IMR-90 (cell line): Measurements from ENCODE around the gene ELOB. TPM values are rescaled to one million over a fixed set of nuclear protein-coding genes. Genes with fewer than 3 reads are reported as not detected.

Experiments used
- ATAC-seq: fragments of 200-7000 bp; cut with Tn5 transposase; 2 replicates; pipeline ENCODE4 v1.9.1; 2020; ENCODE audit warnings: low read depth, mild to moderate bottlenecking, moderate library complexity
- BruUV-seq: library from RNA; stranded (reverse); fragments of 400-500 nt; replicated peaks from 2 replicates; lab custom pipeline; 2021; lab: Mats Ljungman, UMichigan
- CTCF ChIA-PET: fragments of 300-600 bp; formaldehyde crosslinking; extraction: SDS; loops from one replicate; lab custom pipeline; 2021; ENCODE audit warnings: antibody characterized with exemption; lab: Yijun Ruan, JAX
- POLR2A ChIA-PET: fragments of 300-600 bp; sonication (Branson Sonifier 250); formaldehyde crosslinking; loops from one replicate; lab custom pipeline; 2022; ENCODE audit warnings: antibody characterized with exemption; ENCODE audit not compliant: unreplicated experiment; lab: Charles Lee
- DNase-seq: peaks from one replicate; pipeline ENCODE4 v3.0.0; 2013
- H2AFZ ChIP-seq: replicated peaks from 2 replicates; pipeline ENCODE3; 2013; ENCODE audit warnings: low read length, mild to moderate bottlenecking; ENCODE audit not compliant: poor library complexity
- H2AK5ac ChIP-seq: 2 replicates; pipeline ENCODE4 v1.6.1; 2013; ENCODE audit warnings: low read depth, low read length, inconsistent platforms
- H2AK9ac ChIP-seq: replicated peaks from 2 replicates; pipeline ENCODE3; 2013; ENCODE audit warnings: mild to moderate bottlenecking, low read depth, low read length, moderate library complexity; ENCODE audit not compliant: poor library complexity
- H2BK120ac ChIP-seq: 2 replicates; pipeline ENCODE4 v1.6.1; 2013; ENCODE audit warnings: low read depth, low read length, inconsistent platforms
- H2BK15ac ChIP-seq: 3 replicates; pipeline ENCODE4 v1.6.1; 2013; ENCODE audit warnings: low read depth, low read length, inconsistent platforms
- H2BK20ac ChIP-seq: 2 replicates; pipeline ENCODE4 v1.6.1; 2013; ENCODE audit warnings: low read depth, mild to moderate bottlenecking, inconsistent platforms, low read length, moderate library complexity
- H2BK5ac ChIP-seq: 2 replicates; pipeline ENCODE4 v1.6.1; 2013; ENCODE audit warnings: mild to moderate bottlenecking, low read depth, low read length, inconsistent platforms; ENCODE audit not compliant: poor library complexity, severe bottlenecking
- H3K14ac ChIP-seq: replicated peaks from 2 replicates; pipeline ENCODE4 v1.6.1; 2013; ENCODE audit warnings: low read depth, low read length, inconsistent platforms
- H3K18ac ChIP-seq: 2 replicates; pipeline ENCODE4 v1.6.1; 2013; ENCODE audit warnings: low read depth, low read length, control low read depth
- H3K23ac ChIP-seq: 2 replicates; pipeline ENCODE4 v1.6.1; 2013; ENCODE audit warnings: low read depth, low read length, inconsistent platforms
- H3K27ac ChIP-seq: 2 replicates; pipeline ENCODE4 v1.5.1; 2013; ENCODE audit warnings: mild to moderate bottlenecking, control low read depth, low read length; ENCODE audit not compliant: insufficient read depth
- H3K27me3 ChIP-seq: 2 replicates; pipeline ENCODE4 v1.6.1; 2013; ENCODE audit warnings: low read length; ENCODE audit not compliant: control insufficient read depth, insufficient read depth
- H3K36me3 ChIP-seq: 2 replicates; pipeline ENCODE4 v1.6.1; 2013; ENCODE audit warnings: low read length, mixed read lengths; ENCODE audit not compliant: control insufficient read depth, insufficient read depth
- H3K4ac ChIP-seq: 2 replicates; pipeline ENCODE4 v1.6.1; 2013; ENCODE audit warnings: low read depth, low read length, inconsistent platforms
- H3K4me1 ChIP-seq: 2 replicates; pipeline ENCODE4 v1.6.1; 2013; ENCODE audit warnings: low read length, mixed read lengths; ENCODE audit not compliant: control insufficient read depth, insufficient read depth
- H3K4me2 ChIP-seq: 2 replicates; pipeline ENCODE4 v1.6.1; 2013; ENCODE audit warnings: low read depth, mild to moderate bottlenecking, control low read depth, low read length, moderate library complexity
- H3K4me3 ChIP-seq: 2 replicates; pipeline ENCODE4 v1.5.1; 2013; ENCODE audit warnings: low read depth, mild to moderate bottlenecking, control low read depth, low read length, moderate library complexity; ENCODE audit not compliant: insufficient read depth
- H3K56ac ChIP-seq: 2 replicates; pipeline ENCODE4 v1.6.1; 2013; ENCODE audit warnings: low read length, inconsistent platforms; ENCODE audit not compliant: insufficient read depth; ENCODE audit errors: extremely low read depth
- H3K79me1 ChIP-seq, 2 experiments: 2 replicates each; pipeline ENCODE4 v1.6.1; 2013; ENCODE audit warnings: low read length in 2 of 2, inconsistent platforms in 1 of 2, low read depth in 1 of 2
- H3K9ac ChIP-seq: 2 replicates; pipeline ENCODE4 v1.6.1; 2013; ENCODE audit warnings: low read depth, low read length, control low read depth
- H3K9me1 ChIP-seq: 2 replicates; pipeline ENCODE4 v1.6.1; 2013; ENCODE audit warnings: low read length, inconsistent platforms; ENCODE audit not compliant: insufficient read depth
- H3K9me3 ChIP-seq: 2 replicates; pipeline ENCODE4 v1.6.1; 2013; ENCODE audit warnings: low read length; ENCODE audit not compliant: control insufficient read depth, insufficient read depth
- H4K20me1 ChIP-seq: 2 replicates; pipeline ENCODE4 v1.6.1; 2013; ENCODE audit warnings: low read length, inconsistent platforms; ENCODE audit not compliant: insufficient read depth
- H4K5ac ChIP-seq: 2 replicates; pipeline ENCODE4 v1.6.1; 2013; ENCODE audit warnings: mild to moderate bottlenecking, low read depth, low read length, control low read depth
- H4K8ac ChIP-seq, 2 experiments: 2 replicates each; pipeline ENCODE4 v1.6.1; 2013; ENCODE audit warnings: low read depth in 2 of 2, low read length in 2 of 2, control low read depth in 1 of 2, inconsistent platforms in 1 of 2
- H4K91ac ChIP-seq: 2 replicates; pipeline ENCODE4 v1.6.1; 2013; ENCODE audit warnings: low read depth, low read length, inconsistent platforms; ENCODE audit not compliant: insufficient read depth
- BHLHE40 ChIP-seq: fragments of 150-350 bp; IDR thresholded peaks from 2 replicates; pipeline ENCODE4 v1.6.1; 2016; ENCODE audit warnings: mild to moderate bottlenecking, low read depth, low read length
- CHD1 ChIP-seq: IDR thresholded peaks from 2 replicates; pipeline ENCODE4 v1.6.1; 2012; ENCODE audit warnings: low read depth, low read length, improper control_type of control experiment
- ELK1 ChIP-seq: fragments of 150-350 bp; IDR thresholded peaks from 2 replicates; pipeline ENCODE4 v1.6.1; 2016; ENCODE audit warnings: low read depth, mild to moderate bottlenecking, low read length, moderate library complexity, borderline replicate concordance
- MAFK ChIP-seq: IDR thresholded peaks from 2 replicates; pipeline ENCODE4 v1.6.1; 2012; ENCODE audit warnings: low read depth, low read length, improper control_type of control experiment
- SMC3 ChIP-seq: fragments of 150-350 bp; IDR thresholded peaks from 2 replicates; pipeline ENCODE4 v1.6.1; 2016; ENCODE audit warnings: low read depth, mild to moderate bottlenecking, antibody characterized with exemption, low read length, moderate library complexity
- WGBS, 2 experiments: methylation state at CpG; one replicate each; pipeline versions ENCODE4 v1.1.5 to v1.1.7; 2013; ENCODE audit warnings: missing lambda C conversion rate in 2 of 2; ENCODE audit not compliant: insufficient read length in 1 of 2; ENCODE audit errors: extremely low coverage in 2 of 2; 5-methylcytosine and 5-hydroxymethylcytosine counted together
- dilution Hi-C: fragments of 300-500 bp; cut with HindIII; formaldehyde crosslinking; loops from one replicate; pipeline ENCODE4 v1.14.3; 2018; ENCODE audit warnings: low sequenced_read_pairs; ENCODE audit not compliant: unreplicated experiment
- in situ Hi-C: fragments of 300-500 bp; cut with MboI; formaldehyde crosslinking; loops from 3 replicates; pipeline ENCODE4 v1.14.3; 2019; ENCODE audit warnings: low sequenced_read_pairs, inconsistent platforms, mixed read lengths
- intact Hi-C: fragments of 100-400 bp; cut with micrococcal nuclease; formaldehyde crosslinking; loops from 2 replicates; pipeline ENCODE4 v1.10.0; 2022
- polyA plus RNA-seq, 3 experiments: library from polyadenylated mRNA; depleted of rRNA; stranded (reverse); fragments of >200 nt; gene quantifications; 2 replicates each; pipeline ENCODE4 v1.2.3, GENCODE V29; 2012; ENCODE audit warnings: low replicate concordance in 1 of 3
- total RNA-seq: library from RNA; depleted of rRNA; stranded (reverse); fragments of >200 nt; gene quantifications from 2 replicates; pipeline ENCODE4 v1.2.3, GENCODE V29; 2012

ELOB gene
- total and polyA plus RNA-seq, 2 of the 4 experiments (the other 2 are of a cell fraction) = 442 to 5,859 TPM

DNA sequence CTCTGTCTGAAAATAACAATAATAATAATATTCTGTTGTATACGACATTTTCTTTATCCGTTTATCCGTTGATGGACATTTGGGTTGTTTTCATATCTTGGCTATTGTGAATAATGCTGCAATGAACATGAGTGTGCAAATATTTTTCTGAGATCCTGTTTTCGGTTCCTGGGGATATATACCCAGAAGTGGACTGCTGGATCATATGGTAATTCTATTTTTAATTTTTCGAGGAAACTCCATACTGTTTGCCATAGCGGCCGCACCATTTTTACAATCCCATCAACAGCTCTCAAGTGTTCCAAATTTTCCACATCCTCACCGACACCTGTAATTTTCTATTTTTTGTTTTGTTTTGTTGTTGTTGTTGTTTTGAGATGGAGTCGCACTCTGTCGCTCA is 15.9 kb upstream of the ELOB start:
- H2BK20ac ChIP-seq = no peak overlapping the region
- no peak overlapping the region for H2AK5ac ChIP-seq
- H4K8ac ChIP-seq = no peak overlapping the region
- POLR2A ChIA-PET = no interaction called here
- H2BK5ac ChIP-seq = no peak overlapping the region
- peaks cover 41% of the 10 kb centered on the region for H3K27me3 ChIP-seq
- intact Hi-C loops (loop anchor here (5.0 kb wide), 1 partner anchor 44 kb away; no protein-coding TSS in a partner anchor), dilution Hi-C loops (no loop called here), in situ Hi-C loops (no loop called here)
- no peak overlapping the region for H3K56ac ChIP-seq
- H2BK120ac ChIP-seq = no peak overlapping the region
- DNase-seq (no peak), ATAC-seq (no peak)
- H3K27ac ChIP-seq = no peak overlapping the region
- no peaks in the 10 kb centered on the region for H3K9me3 ChIP-seq
- no peak overlapping the region for H3K4me3 ChIP-seq
- no peaks in the 10 kb centered on the region for H3K9me1 ChIP-seq
- no peak overlapping the region for H3K9ac ChIP-seq
- H4K20me1 ChIP-seq = no peaks in the 10 kb centered on the region
- no peak overlapping the region for H2AFZ ChIP-seq
- H4K5ac ChIP-seq = no peak overlapping the region
- no peaks in the 10 kb centered on the region for H3K36me3 ChIP-seq
- CTCF ChIA-PET = no interaction called here
- no peak overlapping the region for H3K4me2 ChIP-seq
- no peak overlapping the region for H3K14ac ChIP-seq
- H3K23ac ChIP-seq = no peak overlapping the region
- H2AK9ac ChIP-seq = no peak overlapping the region
- no TSS peak for BruUV-seq
- H3K4me1 ChIP-seq = no peaks in the 10 kb centered on the region
- no CpG with 5 or more reads among the region's 10 CpGs for WGBS, 2 experiments
- no peak overlapping the region for H2BK15ac ChIP-seq
- H4K91ac ChIP-seq = no peak overlapping the region
- TF ChIP-seq BHLHE40 = no peak
- TF ChIP-seq MAFK = no peak
- TF ChIP-seq SMC3 = no peak
- TF ChIP-seq CHD1 = no peak
- no peak for TF ChIP-seq ELK1
- H3K4ac ChIP-seq = no peak overlapping the region
- no peaks in the 10 kb centered on the region for H3K79me1 ChIP-seq
- no peak overlapping the region for H3K18ac ChIP-seq
